GM18511 (cell line): ENCODE data around the gene HEXIM2.
A peak's percentile ranks its signal among the peaks of the same experiment; 100 is the strongest.
"Not testable (repeated sequence)": the region's sequence is repeated elsewhere in the genome, so short reads cannot be mapped to it uniquely, and the experiment has no call there.

Source experiments
- ATAC-seq: cut with Tn5 transposase; IDR thresholded peaks from one replicate; pipeline ENCODE4 v1.9.1; 2021; ENCODE audit warnings: mild to moderate bottlenecking, moderate library complexity; ENCODE audit not compliant: unreplicated experiment

HEXIM2 gene

DNA sequence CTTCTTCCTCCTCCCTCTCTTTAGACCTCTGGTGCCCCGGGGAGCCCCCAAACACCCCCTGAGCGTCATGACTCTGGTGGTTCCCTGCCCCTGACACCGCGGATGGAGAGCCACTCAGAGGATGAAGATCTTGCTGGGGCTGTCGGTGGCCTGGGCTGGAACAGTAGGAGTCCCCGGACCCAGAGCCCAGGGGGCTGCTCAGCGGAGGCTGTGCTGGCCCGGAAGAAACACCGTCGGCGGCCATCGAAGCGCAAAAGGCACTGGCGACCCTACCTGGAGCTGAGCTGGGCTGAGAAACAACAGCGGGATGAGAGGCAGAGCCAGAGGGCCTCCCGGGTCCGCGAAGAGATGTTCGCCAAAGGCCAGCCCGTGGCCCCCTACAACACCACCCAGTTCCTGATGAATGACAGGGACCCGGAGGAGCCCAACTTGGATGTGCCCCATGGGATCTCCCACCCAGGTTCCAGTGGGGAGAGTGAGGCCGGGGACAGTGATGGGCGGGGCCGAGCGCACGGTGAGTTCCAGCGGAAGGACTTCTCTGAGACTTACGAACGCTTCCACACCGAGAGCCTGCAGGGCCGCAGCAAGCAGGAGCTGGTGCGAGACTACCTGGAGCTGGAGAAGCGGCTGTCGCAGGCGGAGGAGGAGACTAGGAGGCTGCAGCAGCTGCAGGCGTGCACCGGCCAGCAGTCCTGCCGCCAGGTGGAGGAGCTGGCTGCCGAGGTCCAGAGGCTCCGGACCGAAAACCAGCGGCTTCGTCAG lies 7.5 kb downstream of the HEXIM2 start:
- ATAC-seq, result no peak

DNA sequence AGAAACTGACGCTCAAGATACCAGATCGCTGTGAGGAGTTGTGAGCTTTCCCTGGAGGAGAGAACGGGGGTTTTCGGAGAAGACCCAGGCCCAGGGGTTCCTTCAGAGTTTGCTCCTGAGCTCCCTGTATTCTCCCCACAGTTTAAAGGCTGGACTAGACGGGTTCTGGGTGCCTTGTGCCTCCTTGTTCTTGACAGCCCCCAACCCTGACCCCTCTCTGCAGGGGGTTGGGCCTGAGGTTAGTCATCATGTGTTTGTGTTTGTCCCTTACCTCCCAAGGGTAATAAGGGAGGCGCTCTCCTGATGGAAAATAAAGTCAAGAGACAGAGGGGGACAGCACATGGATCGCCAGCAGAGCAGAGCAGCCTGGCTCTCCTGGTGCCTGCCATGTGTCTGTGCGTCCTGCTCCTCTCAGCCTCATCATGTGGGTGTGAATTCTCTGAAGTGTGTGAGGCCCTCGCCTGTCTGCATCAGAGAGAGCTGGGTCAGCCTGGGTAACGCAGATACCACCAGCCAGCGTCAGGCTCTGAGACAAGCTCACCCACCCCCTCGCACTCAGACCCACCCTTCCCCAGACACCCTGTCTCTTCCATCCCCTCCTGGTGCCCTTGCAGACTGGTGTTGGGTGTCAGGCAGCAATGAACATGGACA lies 8.7 kb downstream of the HEXIM2 start:
- ATAC-seq, result no peak

DNA sequence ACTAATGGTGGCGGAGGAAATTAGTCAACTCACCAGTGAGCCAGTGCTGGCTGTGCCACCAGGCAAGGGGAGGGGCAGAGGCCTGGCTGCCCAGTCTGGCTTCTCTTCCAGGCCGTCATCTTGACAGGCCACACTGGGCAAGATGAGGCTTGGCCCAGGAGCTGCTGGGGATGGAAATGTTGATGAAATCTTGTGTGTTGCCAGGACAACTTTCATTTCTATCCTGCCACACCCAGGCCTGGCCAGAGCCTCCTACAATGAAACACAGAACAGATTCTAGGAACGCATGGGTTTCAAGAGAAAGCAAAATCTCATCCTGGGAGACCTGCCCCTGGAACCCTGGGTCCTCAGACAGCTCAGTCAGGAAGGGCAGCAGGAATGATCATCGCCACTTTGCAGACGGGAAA lies 9.3 kb downstream of the HEXIM2 start:
- no peak for ATAC-seq

DNA sequence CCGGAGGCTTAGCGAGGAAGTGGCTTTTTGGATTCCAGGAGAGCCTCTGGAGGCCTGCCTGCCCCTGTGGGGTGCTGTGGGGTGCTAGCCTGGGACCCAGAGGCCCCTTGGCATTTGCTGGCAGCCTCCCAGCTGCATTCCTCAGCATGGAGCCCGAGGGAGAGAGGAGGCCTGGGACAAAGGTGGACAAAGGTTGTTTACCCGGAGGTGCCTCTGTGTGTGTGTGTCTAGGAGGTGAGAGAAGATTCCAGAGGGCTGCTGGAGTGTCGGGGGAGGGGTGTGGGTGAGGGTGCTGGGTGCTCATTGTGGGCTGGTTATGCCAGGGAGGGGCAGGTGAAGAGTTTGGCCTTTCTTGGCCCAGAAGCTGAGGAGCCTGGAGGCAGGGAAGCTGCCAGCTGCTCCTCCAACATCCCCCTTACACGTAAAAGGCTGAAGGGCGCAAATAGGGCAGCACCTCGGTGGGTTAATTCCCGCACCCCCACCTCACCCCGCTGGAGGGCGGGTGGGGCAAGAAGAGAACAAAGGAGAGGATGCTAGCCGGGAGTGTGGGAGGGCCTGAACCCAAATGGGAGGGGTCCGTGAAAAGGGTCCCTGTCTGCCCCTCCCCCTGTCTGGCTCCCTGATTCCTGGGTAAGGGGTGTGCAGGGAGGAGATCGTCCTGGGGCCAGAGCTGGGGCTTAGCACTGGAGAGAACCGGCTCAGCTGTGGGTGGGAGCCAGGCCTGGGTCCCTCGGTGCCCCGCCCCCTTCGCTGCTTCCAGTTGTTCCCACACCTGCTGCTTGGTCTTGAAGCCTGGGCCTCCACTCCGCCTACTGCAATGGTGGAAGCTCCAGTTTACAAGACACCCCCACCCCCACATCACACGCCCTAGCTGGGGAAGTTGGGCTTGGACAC lies 9.9 kb downstream of the HEXIM2 start:
- no peak for ATAC-seq

DNA sequence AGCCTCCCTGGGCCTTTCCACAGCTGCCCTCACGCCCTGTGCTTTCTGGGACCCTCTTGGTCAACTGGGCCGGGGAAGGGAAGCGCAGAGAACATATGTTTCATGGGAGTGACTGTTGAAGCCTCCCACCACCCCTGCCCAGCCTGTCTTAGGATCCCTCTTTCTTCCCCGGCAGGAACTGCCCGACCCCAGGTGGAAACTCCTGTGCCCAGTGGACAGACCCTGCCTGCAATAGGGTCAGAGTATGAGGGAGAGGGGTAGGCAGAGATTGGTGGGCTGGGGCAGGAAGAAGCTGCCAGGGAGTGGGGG lies 10.5 kb downstream of the HEXIM2 start:
- no peak for ATAC-seq

DNA sequence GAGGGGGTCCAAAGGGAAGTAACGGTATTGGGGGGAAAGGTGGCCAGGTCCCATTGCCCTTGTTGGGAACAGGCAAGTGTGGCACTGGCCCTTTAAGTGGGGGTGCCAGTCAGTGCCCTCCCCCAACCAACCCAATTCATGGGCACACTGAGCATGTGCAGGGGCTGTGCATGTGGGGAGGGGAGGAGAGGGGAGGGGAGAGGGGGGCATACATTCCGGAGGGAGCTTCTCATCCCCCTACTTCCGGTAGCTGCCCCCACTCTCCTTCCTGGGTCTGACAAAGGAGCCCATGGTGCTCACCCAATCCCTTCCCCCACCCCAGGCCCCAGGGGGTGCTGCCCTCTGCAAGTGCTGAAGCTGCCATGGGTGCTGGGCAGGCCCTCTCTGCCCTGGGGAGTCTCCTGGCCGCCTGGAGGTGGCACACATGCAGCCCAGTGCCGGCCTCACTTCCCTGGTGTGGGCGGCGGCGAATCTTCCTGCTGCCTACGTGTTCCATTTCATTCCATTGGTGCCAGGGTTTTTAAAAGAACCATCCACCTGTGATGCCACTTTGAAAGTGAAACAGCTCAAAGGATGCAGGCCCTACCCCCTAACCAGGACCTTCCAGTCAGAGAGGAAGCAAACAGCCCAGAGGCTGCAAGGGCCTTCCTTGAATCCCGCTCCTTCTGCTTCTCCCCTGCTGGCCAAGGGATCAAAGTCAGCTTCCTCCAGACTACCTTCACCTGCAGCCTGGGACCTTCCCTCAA lies 11.0 kb downstream of the HEXIM2 start:
- ATAC-seq, result no peak

DNA sequence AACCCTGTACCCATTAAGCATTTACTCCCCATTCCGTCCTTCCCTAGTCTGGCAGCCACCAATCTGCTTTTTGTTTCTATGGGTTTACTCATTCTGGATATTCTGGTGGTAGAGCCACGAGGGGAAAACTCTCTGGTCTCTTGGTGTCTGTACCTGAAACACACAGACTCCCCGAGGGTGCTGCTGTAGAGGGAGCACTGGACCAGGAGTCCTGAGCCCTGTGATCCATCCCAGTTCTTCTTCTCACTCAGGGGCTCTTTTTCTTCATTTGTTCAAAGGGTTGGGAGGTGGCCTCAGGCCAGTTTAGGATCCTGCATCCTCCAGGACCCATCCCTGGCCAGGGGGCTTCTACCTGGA lies 14.1 kb downstream of the HEXIM2 start:
- ATAC-seq, result no peak

DNA sequence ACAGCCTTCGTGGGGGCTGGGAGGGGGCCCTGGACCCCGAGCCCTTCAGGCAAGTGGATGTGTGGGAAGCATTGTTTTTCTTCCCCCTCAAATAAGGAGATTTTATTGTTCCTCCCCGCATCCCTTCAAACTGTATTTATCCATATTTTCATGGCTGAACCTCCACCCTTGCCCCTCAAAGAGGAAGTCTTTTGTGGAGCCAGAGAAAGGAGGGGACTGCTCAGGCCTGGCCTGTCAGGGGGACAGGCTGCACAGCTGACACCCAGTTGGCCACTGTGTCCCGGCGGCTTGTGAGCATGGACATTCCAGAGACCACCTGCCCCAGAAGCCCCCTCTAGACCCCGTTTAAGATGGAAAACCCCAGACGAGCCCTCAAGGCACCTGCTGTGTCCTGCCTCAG lies 15.9 kb downstream of the HEXIM2 start:
- no peak for ATAC-seq

DNA sequence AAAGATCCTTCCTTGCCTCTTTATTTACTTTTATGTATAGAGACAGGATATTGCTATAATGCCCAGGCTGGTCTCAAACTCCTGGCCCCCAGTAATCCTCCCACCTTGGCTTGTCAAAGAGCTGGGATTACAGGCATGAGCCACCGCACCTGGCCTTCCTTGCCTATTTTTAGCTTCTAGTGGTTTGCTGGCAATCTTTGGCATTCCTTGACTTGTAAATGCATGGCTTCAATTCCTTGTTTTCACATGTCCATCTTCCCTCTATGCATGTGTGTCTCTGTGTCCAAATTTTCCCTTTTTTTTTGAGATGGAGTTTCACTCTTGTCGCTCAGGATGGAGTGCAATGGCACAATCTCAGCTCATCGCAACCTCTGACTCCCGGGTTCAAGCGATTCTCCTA lies 22.5 kb downstream of the HEXIM2 start:
- ATAC-seq, result no peak

DNA sequence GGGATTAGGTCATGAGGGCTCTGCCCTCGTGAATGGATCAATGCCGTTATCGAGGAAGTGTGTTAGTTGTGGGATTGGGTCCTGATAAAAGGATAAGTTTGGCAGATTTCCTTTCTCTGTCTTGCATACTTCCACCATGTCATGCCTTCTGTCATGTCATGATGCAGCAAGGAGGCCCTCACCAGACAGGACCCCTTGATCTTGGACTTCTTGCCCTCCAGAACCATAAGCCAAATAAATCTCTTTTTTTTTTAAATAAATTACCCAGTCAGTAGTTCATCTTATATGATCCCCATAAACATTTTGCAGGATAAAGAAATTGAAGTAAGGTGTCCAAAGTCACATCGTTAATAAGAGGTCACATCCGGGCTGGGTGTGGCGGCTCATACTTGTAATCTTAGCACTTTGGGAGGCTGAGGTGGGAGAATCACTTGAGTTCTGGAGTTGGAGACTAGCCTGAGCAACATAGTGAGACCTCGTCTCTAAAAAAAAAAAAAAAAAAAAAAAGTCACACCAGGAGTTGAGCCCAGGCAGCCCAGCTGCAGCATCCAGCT lies 25.2 kb downstream of the HEXIM2 start:
- ATAC-seq, result no peak

DNA sequence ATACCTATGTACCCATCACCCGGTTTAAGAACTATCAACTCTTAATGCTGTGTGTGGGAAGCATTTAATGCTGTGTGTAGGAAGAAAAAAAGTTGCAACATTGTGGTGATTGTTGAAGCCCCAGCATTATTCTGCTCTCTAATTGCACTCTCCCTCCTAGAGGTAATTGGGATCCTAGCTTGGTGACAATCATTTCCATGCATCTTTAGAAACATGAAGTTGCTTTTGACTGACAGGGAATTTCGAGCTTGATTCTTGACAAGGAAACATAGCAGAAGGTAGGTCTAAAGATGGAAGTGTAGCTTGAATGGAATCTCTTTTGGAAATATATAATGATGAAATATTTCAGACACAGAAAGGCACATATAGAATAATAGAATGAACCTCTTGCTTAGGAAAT lies 27.3 kb downstream of the HEXIM2 start:
- no peak for ATAC-seq

DNA sequence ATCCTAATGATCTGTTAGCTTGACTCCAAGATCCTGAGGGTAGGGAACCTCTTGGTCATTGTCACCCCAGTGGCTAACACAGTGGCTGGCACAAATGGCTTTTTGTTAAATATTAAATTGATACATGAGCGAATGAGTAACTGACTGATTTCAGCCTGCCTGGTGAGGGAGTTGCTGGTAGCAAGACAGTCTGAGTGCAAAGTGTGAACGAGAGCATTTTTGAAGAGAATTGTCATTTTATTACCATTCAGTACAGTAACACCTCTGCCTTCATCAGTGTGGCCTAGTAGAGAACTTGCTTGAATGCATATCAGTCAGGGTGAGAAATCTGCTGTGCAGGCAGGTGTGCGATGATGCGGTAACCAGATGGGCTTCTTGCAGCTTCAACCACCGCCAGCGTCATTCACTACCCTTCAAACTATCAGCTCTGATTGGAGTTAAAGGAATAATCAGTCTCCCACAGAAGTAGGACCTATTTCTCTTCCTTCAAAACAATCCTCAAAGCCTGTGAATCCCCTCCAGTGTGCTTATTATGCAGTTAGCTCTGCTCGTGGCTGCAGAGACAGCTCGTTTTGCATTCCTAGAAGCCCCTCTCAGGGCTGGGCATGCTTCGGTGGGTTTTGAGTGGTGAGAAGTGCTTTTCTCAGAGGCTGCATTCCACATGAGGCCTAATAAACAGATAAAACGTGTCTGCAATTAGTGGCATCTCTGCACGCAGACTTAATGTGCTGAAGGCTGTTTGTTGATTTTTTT lies 29.0 kb downstream of the HEXIM2 start:
- ATAC-seq, result no peak

DNA sequence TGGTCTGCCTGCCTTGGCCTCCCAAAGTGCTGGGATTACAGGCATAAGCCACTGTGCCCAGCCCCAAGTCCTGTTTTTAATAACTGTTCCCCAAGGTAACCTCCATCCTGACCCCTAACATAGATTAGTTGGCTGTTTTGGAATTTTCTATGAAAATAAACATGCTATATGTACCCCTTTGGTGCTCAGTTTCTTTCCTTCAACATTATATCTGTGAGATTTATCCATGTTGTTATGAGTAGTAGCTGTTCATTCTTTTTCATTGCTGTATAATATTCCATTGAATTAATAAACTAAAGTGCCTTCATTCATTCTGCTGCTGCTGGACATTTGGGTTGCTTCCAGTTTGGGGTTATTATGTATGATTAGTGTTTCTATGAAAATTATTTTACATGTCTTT lies 33.7 kb downstream of the HEXIM2 start:
- ATAC-seq, result no peak

DNA sequence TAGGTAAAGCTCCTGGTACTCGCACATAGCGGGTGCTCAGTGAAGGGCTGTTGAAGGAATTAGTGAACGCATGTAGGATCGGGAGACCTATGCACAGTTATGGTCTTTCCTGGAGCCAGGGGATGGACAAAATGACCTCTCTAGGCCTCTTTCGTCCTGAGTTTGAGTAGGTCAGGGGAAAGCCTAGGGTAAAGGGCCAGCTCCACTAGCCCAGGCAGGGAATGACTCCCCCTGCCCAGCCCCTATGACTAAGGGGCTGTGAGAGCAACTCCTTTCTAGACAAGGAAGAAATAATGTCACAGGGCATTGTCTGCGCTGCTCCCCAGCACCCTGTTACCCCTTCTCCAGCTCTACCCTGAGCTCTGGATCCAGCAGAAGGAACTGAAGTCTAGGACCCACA lies 35.4 kb downstream of the HEXIM2 start:
- no peak for ATAC-seq

DNA sequence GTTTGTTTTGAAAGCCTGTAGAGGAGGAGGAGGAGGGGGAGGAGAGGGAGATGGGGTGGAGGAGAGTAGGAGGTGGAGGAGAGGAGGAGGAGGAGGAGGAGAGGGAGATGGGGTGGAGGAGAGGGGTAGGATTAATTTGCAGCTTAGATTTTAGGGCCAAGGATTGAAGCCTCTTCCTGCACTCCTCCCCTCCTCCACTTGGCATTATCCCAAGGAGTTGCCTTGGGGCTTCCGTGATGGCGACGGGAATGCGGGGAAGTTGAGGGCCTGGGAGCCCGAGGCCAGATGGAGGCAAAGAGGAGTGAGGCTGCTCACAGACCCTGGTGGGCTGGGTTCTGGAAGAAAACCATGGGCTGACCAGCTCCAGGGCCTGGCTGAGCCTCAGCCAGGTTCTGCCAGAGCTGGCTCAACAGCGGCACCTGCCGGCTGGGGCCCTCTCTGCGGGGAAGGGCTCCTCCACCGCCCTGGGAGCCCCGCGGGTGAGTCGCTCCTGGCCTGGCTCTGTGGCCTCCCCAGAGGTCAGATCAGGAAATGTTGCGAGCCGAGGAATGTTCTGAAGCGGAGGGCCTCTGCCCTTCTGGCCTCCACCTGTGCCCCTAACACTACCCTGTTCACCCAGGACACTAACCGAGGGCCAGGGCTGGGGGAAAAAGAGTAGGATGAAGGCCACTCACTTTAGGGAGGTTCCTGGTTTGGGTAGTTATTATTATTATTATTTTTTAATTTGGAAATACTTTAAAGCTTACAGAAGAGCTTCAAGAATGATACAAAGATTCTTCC lies 36.1 kb downstream of the HEXIM2 start:
- peak; percentile 80 for ATAC-seq

DNA sequence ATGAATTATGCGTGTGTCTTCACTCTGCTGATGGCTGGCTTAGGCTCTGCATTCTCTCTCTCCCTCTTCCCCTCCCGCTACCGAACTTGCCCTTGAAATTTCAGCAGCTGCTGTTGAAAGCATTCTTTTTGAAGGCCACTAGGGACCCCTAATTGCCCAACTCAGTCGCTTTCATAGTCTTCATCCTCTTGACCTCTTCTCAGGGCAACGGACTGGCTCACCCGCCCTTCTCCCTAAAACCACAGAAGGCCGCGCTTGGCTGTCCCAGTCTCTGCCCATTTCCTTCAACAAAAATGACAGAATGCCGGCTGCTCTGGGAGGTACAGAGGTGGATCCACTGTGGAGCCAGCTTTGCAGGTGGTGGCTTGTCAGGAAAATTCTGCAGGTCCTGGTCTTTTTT lies 39.0 kb downstream of the HEXIM2 start:
- ATAC-seq, result no peak

DNA sequence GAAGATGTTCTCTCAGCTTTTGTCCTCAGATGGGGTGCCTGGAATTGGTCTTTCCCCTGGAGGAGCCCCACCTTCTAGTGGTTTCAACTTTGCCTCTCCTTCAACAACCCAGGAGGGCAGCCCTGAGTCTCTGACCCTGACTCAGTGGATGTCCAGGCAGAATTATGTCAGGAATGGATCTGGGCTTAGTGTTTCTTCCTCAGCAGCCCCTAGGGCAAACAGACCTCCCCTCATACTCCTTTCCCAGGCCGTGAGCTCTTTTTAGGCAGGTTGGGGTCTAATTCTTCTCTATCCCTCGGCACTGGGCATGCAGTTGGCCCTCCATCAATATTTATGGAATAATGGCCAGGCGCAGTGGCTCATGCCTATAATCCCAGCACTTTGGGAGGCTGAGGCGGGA lies 39.8 kb downstream of the HEXIM2 start:
- no peak for ATAC-seq

DNA sequence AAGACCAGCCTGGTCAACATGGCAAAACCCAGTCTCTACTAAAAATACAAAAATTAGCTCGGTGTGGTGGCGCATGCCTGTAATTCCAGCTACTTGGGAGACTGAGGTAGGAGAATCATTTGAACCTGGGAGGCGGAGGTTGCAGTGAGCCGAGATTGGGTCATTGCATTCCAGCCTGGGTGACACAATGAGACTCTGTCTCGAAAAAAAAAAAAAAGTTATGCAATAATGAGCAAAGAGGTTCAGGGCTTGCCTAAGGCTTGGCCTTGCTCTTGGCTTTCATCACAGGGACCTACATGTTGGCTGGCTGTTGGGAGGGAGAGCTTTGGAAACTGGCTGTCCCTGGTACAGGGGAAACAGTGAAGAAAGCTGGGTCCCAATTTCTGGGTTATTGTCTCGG lies 40.2 kb downstream of the HEXIM2 start:
- ATAC-seq, result not testable (repeated sequence)

DNA sequence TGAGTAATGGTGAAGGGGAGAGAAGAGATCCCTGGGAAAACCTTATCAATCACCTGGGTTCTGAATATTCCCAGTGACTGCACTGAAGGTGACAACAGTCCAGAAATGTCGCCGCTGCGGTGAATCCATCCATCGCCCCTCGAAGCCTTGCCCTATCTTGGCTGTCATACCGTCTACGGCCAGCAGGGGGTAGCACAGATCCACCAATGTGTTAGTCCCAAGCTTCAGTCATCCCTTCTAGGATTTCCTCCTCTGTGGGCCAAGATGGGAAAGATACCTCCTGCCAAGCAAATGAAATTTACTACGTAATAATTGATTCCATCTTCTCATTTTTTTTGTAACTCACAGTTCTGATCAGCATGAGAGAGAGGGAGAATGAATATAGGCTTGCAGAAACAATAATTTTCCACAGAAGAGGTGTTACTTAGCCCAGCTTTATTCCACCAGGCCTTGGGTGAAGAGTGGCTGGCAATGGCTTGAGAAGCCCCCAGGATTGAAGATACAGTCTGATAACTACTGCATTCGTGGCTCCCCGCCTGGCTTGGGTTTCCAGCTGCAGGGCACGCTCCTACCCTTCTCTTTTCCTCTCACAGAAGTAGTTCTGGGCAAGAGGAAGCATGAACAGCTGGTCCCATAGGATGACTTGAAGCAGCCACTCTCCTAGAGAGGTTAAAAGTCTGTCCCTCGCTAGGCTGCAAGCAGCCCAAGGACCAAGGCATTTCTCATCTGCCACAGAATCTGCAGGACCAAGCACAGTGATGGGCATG lies 57.4 kb downstream of the HEXIM2 start:
- ATAC-seq, result no peak
